ENCODE data around the gene SH3RF3.

GRCh38 chr2:109084341-109084740 is 44.7 kb upstream of the SH3RF3 start:
- no peak for TF ChIP-seq MAX (IDR thresholded peaks at IDR 0.05; ENCODE audit: low read depth, low read length)
- TF ChIP-seq CTCF (IDR thresholded peaks at IDR 0.05; ENCODE audit: low read depth, low read length) = no peak

Measured in NB4 (cell line).